ENCODE data around the gene ATG13.
A peak's percentile ranks its signal among the peaks of the same experiment; 100 is the strongest.
"Not testable (repeated sequence)": the region's sequence is repeated elsewhere in the genome, so short reads cannot be mapped to it uniquely, and the experiment has no call there.

ATG13 gene

DNA sequence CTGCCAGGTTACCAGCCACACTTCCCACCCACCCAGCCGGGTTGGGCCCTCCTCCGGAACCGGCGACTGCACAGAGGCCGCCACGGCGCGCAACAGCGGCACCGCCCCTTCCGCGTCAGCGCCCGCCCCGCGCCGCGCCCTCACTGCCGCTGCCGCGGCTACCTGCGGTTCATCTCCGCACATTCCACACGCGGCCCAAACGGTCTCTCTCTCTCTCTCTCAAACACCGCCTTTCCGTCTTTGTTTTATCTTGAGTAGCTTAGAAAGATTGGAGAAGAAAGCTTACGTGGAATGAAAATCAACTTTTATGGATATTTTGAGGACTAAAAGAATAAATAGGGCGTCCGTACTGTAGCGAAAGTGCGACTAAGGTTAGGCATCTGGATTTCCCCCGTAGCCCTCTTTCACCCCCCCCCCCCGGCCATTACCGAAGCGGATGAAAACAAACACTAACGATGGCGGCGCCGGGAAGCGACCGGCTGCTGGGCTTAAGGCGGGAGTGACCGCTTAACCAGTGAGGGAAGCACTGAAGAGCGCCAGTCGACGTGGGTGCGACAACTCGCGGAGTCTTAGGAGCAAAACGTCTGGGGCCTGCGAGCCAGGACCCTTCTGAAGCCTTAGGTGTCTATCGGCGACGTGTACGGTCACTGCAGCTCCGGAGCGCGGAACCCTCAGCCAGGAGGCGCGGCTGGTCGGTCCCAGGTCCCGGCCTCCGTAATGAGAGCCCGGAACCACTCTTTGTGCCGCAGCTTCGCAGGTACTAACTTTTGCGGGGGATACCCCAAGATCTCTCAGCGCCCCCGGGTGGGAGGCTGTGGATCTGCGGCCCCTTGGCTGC lies at the start of gene ATG13, which contains the start of gene HARBI1:
Gene ATG13, plus strand, starts transcription at position 420 of the 838 bp plus-strand sequence. CDS start 26,739 bp downstream, outside the sequence.
Gene HARBI1, minus strand, starts transcription at position 94 of the 838 bp plus-strand sequence. CDS start 990 bp downstream, outside the sequence.
- Mint-ChIP-seq H3K4me1 (ENCODE audit: low read depth) (peaks cover 40% of the 10 kb centered on the region), H3K27me3 (no peaks in the 10 kb centered on the region), H3K27ac (peak within 1 kb of the TSS; percentile 100), H3K36me3 (ENCODE audit: low read depth) (peaks cover 15% of the 10 kb centered on the region), H3K4me3 (peak within 1 kb of the TSS; percentile 96), H3K9me3 (no peaks in the 10 kb centered on the region)

DNA sequence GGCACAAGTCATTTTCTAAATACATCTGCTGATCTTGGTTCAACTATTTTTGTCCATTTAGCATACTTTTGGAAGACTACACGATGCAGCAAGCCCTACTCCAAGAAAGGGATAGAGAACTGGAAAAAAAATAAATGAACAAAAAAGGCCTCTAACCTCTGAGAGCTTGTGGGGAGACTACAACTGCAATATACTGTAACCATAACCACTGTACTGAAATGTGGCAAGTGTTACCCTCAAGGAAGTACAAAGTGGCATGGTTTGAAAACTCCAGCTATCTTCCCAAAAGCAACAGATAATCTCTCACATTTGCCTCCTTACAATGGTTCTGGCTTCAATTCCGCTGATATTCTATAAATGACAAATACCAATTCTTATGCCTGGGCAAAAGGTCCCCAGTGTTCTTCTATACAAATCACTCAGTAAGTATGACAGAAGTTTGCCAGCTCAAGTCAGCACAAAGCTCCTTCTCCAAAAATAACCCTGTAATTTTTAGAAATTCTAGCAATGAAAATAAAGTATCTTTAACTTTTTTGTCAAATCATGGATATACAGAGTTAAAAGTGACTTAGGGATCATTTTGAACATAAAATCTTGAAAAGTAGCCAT lies 46.5 kb upstream of the ATG13 start:
- Mint-ChIP-seq H3K27ac (no peak overlapping the region), H3K36me3 (ENCODE audit: low read depth) (peaks cover 10% of the 10 kb centered on the region), H3K4me1 (ENCODE audit: low read depth) (peaks cover 22% of the 10 kb centered on the region), H3K9me3 (no peaks in the 10 kb centered on the region), H3K4me3 (no peak overlapping the region), H3K27me3 (no peaks in the 10 kb centered on the region)

DNA sequence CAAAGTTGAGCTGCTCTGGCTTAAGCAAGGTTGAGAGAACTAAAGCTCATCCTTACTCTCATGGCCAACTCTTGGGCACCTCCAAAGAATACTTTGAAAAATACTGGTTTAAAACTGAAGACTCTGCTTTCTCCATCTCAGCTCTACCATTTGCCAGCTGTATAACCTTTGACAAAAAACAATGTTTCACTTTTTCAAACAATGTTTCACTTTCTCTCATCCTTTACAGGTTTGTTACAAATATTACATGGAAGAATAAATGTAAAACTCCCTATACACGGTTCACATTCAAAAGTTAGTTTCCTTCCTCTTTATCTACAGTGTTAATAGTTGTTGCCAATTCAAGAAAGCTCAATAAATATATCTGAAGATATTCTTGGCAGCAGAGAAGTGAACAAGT lies 42.7 kb upstream of the ATG13 start:
- H3K4me3 Mint-ChIP-seq = no peak overlapping the region
- H3K27me3 Mint-ChIP-seq = no peaks in the 10 kb centered on the region
- H3K9me3 Mint-ChIP-seq = no peaks in the 10 kb centered on the region
- H3K36me3 Mint-ChIP-seq (ENCODE audit: low read depth) = peaks cover 19% of the 10 kb centered on the region
- H3K4me1 Mint-ChIP-seq (ENCODE audit: low read depth) = peaks cover 28% of the 10 kb centered on the region
- peak overlapping the region; percentile 10 for H3K27ac Mint-ChIP-seq

DNA sequence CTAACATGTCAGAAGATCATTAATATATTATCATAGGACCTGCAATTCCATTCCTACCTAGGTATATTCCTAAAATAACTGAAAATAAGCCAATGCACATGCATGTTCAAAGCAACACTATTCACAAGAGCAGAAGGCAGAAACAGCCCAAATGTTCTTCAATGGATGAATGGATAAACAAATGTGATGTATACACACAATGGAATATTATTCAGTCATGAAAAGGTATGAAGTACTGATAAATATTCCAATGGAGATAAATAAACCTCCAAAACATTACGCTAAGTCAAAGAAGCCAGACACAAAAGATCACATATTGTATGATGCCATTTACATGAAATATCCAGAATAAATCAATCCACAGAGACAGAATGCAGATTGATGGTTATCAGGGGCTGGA lies 40.3 kb upstream of the ATG13 start:
- peaks cover 27% of the 10 kb centered on the region for H3K36me3 Mint-ChIP-seq (ENCODE audit: low read depth)
- no peak overlapping the region for H3K4me3 Mint-ChIP-seq
- no peak overlapping the region for H3K27ac Mint-ChIP-seq
- no peaks in the 10 kb centered on the region for H3K9me3 Mint-ChIP-seq
- H3K27me3 Mint-ChIP-seq = no peaks in the 10 kb centered on the region
- H3K4me1 Mint-ChIP-seq (ENCODE audit: low read depth) = peaks cover 27% of the 10 kb centered on the region

DNA sequence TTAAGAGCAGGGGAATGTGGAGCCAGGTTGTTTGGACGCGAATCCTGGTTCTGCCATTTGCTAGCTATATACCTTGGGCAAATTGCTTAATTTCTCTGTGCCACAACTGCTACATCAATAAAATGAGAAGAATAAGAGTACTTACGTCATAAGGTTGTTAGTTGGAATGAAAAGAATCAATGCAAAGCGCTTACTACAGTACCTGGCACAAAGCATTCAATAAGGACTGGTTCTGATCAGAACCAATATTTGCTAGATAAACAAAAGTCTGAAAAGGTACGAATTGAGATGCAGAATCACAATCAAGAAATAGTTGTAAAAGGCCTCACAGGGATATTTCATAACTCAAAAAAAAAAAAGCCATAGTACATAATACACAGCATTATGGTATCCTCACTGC lies 34.8 kb upstream of the ATG13 start:
- Mint-ChIP-seq H3K27me3 (no peaks in the 10 kb centered on the region), H3K36me3 (ENCODE audit: low read depth) (peaks cover 18% of the 10 kb centered on the region), H3K9me3 (no peaks in the 10 kb centered on the region), H3K27ac (no peak overlapping the region), H3K4me3 (no peak overlapping the region), H3K4me1 (ENCODE audit: low read depth) (peaks cover 15% of the 10 kb centered on the region)

DNA sequence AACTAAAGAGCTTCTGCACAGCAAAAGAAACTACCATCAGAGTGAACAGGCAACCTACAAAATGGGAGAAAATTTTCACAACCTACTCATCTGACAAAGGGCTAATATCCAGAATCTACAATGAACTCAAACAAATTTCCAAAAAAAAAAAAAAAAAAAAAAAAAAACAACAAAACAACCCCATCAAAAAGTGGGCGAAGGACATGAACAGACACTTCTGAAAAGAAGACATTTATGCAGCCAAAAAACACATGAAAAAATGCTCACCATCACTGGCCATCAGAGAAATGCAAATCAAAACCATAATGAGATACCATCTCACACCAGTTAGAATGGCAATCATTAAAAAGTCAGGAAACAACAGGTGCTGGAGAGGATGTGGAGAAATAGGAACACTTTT lies 33.8 kb upstream of the ATG13 start:
- not testable (repeated sequence) for H3K27ac Mint-ChIP-seq, H3K27me3 Mint-ChIP-seq, H3K4me3 Mint-ChIP-seq, H3K9me3 Mint-ChIP-seq
- peaks cover 22% of the 10 kb centered on the region for H3K4me1 Mint-ChIP-seq (ENCODE audit: low read depth)
- peaks cover 18% of the 10 kb centered on the region for H3K36me3 Mint-ChIP-seq (ENCODE audit: low read depth)

DNA sequence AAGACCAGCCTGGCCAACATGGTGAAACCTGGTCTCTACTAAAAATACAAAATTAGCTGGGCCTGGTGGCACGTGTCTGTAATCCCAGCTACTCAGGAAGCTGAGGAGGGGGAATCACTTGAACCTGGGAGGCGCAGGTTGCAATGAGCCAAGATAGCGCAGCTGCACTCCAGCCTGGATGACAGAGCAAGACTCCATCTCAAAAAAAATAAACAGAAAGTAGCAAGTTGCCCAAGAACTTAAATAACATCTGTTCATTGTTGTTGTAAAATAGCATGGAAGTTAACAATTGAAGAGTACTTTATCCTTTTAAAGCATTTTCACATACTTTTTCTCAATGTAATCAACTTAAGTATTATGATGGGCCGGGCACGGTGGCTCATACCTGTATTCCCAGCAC lies 29.2 kb upstream of the ATG13 start:
- Mint-ChIP-seq H3K4me1 (ENCODE audit: low read depth) (peaks cover 48% of the 10 kb centered on the region), H3K4me3 (no peak overlapping the region), H3K27ac (no peak overlapping the region), H3K36me3 (ENCODE audit: low read depth) (no peaks in the 10 kb centered on the region), H3K27me3 (no peaks in the 10 kb centered on the region), H3K9me3 (no peaks in the 10 kb centered on the region)

DNA sequence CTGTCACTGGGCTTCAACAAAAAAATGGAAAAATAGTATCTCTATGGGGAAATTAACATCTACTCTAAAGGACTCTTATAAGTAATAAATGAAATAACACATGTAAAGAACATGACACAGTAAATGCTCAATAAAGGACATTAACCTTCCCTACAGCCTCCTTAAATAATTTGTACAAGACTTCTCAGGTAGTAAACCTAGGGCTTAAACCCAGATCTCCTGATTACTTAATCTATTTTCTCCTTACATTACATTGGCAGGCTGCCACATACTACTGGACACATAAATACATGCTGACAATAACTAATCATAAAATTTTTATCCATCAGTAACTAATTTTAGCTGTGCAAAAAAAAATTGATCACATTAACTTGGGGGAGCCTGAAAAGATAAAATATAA lies 28.4 kb upstream of the ATG13 start:
- Mint-ChIP-seq H3K4me3 (no peak overlapping the region), H3K27ac (no peak overlapping the region), H3K4me1 (ENCODE audit: low read depth) (peaks cover 50% of the 10 kb centered on the region), H3K36me3 (ENCODE audit: low read depth) (no peaks in the 10 kb centered on the region), H3K27me3 (no peaks in the 10 kb centered on the region), H3K9me3 (no peaks in the 10 kb centered on the region)

DNA sequence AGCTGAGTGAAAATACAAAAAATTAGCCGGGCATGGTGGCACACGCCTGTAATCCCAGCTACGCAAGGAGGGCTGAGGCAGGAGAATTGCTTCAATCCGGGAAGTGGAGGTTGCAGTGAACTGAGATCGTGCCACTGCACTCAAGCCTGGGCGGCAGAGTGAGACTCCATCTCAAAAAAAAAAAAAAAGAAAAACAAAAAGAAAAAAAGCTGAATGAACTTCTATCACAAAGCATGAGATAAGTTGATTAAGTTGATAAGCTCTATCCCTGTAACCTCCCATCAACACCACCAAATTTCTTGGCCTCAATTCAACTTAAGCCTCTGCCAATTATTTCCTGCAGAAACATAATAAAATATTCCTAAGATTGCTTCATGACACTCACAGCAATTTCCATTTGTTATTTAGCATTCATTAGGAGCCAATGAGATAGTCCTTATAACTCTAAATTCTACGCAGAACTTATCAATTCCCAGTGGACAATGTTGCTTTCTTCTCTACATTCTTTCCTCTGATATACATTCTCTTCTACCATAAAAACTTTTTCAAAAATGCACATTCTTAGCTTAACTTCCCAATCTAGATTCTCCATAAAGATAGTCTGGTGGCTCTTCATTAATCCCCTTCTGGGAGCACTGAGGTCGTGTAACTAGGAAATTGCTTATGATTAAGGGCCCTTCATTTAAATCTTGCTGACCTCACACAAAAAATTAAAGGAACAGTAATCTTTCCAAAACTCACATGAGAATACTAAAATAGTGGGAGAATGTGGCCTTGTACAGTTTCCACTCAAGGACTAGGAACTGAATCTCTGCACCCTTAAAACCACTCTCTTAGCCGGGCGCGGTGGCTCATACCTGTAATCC lies 26.4 kb upstream of the ATG13 start:
- no peaks in the 10 kb centered on the region for H3K27me3 Mint-ChIP-seq
- no peaks in the 10 kb centered on the region for H3K9me3 Mint-ChIP-seq
- peaks cover 57% of the 10 kb centered on the region for H3K4me1 Mint-ChIP-seq (ENCODE audit: low read depth)
- no peaks in the 10 kb centered on the region for H3K36me3 Mint-ChIP-seq (ENCODE audit: low read depth)
- peak overlapping the region; percentile 20 for H3K4me3 Mint-ChIP-seq
- H3K27ac Mint-ChIP-seq = peak overlapping the region; percentile 3

DNA sequence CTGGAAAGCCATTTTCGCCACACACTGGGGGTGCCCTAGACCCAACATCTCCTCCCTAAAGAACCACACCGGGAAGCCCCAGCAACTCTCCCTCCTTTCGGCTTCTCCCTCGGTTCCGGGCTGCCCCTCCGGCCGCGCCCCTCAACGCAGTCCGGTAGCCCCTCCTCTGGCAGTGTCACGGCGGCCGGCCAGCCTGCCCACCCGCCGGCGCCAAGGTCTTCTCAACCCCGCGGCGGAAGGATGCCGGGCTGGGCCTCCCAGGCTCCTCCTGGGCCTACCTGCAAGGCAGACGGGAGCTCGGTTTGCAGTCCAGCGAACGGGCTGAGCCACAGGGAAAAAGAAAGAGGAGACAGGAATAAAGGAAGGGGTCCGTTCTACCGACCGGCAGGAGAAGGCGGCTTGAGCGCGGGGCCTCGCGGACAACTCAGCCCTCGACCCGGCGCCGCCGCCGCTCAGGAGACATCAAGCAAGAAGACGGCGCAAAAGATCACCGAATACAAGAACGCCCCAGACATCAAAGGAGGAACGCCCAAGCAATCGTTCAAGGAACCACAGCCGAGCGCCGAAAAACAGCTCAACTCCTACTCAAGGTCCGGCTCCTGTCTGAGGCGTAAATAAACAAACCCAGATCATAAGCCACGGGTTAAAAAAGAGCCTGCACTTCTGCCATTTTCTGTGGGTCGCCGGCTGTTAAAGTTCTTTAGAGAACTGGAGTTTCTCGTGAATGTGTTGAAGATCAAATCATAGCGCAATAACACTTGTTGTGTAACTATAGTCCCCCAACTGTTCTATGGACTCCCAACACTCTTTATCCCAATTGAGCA lies 23.6 kb upstream of the ATG13 start, which contains the start of gene AMBRA1:
Gene AMBRA1, minus strand, starts transcription at position 474 of the 824 bp plus-strand sequence. CDS start 45,643 bp downstream, outside the sequence.
- Mint-ChIP-seq H3K4me3 (peak within 1 kb of the TSS; percentile 99), H3K4me1 (ENCODE audit: low read depth) (peaks cover 47% of the 10 kb centered on the region), H3K36me3 (ENCODE audit: low read depth) (no peaks in the 10 kb centered on the region), H3K27ac (peak within 1 kb of the TSS; percentile 97), H3K9me3 (no peaks in the 10 kb centered on the region), H3K27me3 (no peaks in the 10 kb centered on the region)

DNA sequence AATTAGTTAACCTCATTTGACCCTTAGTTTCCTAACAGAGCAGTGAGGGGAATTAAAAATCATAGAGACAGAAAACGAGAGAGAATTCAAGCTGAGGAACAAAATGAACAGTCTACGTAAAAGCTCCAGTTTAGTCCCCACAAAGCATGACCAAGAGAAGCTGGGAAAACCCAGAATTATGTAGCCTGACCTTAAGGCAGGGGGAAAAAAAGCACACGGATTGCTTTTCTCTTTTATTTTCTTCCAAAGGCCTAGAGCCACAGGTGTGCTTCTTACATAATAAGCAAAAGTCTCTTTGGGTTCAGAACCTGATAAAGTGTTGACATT lies 23.0 kb upstream of the ATG13 start:
- Mint-ChIP-seq H3K27me3 (no peaks in the 10 kb centered on the region), H3K9me3 (no peaks in the 10 kb centered on the region), H3K36me3 (ENCODE audit: low read depth) (no peaks in the 10 kb centered on the region), H3K4me3 (peak overlapping the region; percentile 99), H3K4me1 (ENCODE audit: low read depth) (peaks cover 42% of the 10 kb centered on the region), H3K27ac (peak overlapping the region; percentile 97)

DNA sequence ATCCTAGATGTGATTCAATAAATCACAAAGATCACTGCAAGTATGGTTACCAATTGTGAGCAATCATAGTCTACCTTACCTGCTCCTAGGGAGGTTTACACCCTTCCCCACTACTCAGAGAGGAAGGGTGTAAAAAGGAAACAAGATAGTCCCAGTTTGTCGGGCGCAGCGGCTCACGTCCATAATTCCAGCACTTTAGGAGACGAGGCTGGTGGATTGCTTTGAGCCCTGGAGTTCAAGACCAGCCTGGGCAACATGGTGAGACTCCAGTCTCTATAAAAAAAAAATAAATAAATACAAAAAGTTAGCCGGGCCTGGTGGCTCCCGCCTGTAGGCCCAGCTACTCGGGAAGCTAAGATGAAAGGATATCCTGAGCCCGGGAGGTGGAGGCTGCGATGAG lies 22.6 kb upstream of the ATG13 start:
- Mint-ChIP-seq H3K27me3 (no peaks in the 10 kb centered on the region), H3K36me3 (ENCODE audit: low read depth) (no peaks in the 10 kb centered on the region), H3K9me3 (no peaks in the 10 kb centered on the region), H3K27ac (peak overlapping the region; percentile 97), H3K4me1 (ENCODE audit: low read depth) (peaks cover 37% of the 10 kb centered on the region), H3K4me3 (peak overlapping the region; percentile 99)

DNA sequence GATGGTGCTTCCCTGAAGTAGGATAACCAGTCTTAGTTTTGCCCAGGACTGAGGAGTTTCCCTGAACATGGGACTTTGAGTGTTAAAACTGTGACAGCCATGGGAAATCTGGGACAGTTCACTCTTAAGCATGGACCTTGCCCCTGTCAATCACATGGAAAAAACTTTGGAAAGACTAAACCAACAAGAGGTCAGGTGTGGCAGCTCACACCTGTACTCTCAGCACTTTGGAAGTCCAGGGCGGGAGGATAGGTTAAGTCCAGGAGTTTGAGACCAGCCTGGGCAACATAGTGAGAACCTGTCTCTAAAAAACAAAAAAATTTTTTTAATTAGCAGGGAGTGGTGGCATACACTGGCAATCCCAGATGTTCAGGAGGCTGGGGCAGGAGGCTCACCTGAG lies 20.2 kb upstream of the ATG13 start:
- Mint-ChIP-seq H3K27ac (no peak overlapping the region), H3K4me1 (ENCODE audit: low read depth) (peaks cover 20% of the 10 kb centered on the region), H3K4me3 (no peak overlapping the region), H3K27me3 (no peaks in the 10 kb centered on the region), H3K9me3 (no peaks in the 10 kb centered on the region), H3K36me3 (ENCODE audit: low read depth) (no peaks in the 10 kb centered on the region)

DNA sequence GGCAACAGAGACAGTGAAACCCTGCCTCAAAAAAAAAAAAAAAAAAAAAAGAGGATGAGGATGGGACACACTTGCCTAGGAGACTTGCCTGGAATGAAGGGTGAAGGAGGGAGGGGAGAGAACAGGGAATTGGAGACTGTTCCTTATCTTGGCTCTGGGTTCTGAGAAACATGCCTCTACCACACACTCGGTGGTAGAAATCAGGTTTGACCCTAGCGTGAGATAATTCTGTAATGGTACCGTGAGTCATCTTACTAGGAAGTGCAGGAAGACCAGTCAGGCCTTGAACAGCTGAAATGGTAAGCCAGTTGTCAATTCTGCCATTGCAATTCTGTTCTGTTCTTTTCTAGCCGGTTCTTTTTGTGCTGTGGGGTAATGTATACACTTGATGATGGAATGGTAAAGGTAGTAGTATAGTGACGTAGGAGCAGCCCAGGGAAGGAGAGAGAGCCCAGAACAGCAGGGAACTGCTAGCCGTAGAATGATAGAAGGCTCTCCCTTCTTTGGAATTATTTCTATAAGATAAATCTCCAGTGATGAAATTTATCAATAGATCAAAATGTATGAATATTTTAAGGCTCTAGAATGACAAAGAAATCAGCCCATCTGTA lies 19.6 kb upstream of the ATG13 start:
- H3K27me3 Mint-ChIP-seq = no peaks in the 10 kb centered on the region
- no peak overlapping the region for H3K4me3 Mint-ChIP-seq
- no peaks in the 10 kb centered on the region for H3K36me3 Mint-ChIP-seq (ENCODE audit: low read depth)
- no peaks in the 10 kb centered on the region for H3K9me3 Mint-ChIP-seq
- no peak overlapping the region for H3K27ac Mint-ChIP-seq
- H3K4me1 Mint-ChIP-seq (ENCODE audit: low read depth) = peaks cover 14% of the 10 kb centered on the region

Data from stimulated activated naive CD8-positive, alpha-beta T cell treated with anti-CD3 and anti-CD28 coated beads, Interleukin-15, Interleukin-2, amounts not matched to agents 100 ng/mL and 50 ng/mL, for 24 hours (primary cell).